Activated CD4-positive, alpha-beta T cell treated with anti-CD3 and anti-CD28 coated beads, Interleukin-2, amount 50 U/mL, for 24 hours (primary cell): Measurements from ENCODE around the gene HSPA1B.
"Not testable (repeated sequence)": the region's sequence is repeated elsewhere in the genome, so short reads cannot be mapped to it uniquely, and the experiment has no call there.

ENCODE experiments used
- DNase-seq, 2 donors: peaks; one replicate each; pipeline ENCODE4 v3.0.0-alpha.2; 2020; ENCODE audit warnings: low read depth in 1 of 2, low spot score in 1 of 2

Gene HSPA1B

DNA sequence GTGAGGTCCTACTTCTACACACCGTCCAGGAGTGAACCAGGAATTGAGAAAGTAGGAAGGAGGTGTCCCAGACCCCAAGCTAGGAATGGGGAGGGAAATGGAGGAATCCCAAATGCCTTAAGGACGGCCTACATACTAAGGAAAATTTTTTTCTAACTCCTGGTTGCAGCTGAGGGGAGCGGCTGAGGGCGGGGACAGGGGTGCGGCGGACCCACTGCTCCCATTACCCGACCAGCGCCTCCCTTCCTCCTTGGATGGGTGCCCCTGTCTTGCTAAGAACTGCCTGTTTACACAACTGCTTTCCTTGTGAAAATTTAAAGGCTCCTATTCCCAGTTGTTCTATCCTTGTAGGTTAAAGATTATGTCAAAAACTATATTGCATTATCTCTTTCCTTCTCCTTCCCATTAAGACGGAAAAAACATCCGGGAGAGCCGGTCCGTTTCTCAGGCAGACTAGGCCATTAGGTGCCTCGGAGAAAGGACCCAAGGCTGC, 699 bp upstream of the HSPA1B start:
- no peak for DNase-seq

DNA sequence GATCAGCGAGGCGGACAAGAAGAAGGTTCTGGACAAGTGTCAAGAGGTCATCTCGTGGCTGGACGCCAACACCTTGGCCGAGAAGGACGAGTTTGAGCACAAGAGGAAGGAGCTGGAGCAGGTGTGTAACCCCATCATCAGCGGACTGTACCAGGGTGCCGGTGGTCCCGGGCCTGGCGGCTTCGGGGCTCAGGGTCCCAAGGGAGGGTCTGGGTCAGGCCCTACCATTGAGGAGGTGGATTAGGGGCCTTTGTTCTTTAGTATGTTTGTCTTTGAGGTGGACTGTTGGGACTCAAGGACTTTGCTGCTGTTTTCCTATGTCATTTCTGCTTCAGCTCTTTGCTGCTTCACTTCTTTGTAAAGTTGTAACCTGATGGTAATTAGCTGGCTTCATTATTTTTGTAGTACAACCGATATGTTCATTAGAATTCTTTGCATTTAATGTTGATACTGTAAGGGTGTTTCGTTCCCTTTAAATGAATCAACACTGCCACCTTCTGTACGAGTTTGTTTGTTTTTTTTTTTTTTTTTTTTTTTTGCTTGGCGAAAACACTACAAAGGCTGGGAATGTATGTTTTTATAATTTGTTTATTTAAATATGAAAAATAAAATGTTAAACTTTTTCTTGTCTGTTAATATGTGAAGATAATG, 2.2 kb downstream of the HSPA1B start:
- DNase-seq: no peak

DNA sequence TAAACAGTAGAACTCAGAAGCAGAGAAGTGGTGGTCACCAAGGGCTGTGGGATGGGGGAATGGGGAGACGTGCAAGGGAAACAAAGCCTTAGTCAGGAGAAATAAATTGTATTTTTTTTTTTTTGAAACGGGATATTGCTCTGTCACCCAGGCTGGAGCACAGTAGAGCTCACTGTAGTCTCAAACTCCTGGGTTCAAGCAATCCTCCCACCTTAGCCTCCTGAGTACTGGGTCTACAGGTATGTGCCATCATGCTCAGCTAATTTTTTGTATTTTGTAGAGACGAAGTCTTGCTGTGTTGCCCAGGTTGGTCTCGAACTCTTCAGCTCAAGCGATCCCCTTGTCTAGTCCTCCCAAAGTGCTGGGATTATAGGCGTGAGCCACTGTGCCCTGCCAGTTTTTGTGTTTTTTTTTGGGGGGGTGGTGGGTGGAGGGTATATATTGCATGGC, 3.4 kb downstream of the HSPA1B start:
- DNase-seq: no peak

- DNase-seq: no peak
These were observed 4.0 kb downstream of the HSPA1B start for GRCh38 chr6:31831350-31832215.

GRCh38 chr6:31834367-31835250, 7.1 kb downstream of the HSPA1B start:
- peak; percentile 80 to 82 for DNase-seq

DNA sequence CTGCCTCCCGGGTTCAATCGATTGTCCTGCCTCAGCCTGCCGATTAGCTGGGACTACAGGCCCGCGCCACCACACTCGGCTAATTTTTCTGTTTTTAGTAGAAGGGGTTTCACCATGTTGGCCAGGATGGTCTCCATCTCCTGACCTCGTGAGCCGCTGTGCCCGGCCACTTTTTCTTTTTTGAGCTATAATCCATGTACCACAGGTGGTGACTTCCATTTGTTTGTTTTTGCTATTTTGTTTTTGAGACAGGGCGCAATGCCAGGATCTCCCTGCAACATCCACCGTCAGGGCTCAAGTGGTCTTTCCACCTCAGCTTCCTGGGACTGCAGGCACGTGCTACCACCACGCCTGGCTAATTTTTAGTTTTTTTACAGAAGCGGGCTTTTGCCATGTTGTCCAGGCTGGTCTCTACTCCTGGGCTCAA, 8.5 kb downstream of the HSPA1B start:
- DNase-seq: no peak

DNA sequence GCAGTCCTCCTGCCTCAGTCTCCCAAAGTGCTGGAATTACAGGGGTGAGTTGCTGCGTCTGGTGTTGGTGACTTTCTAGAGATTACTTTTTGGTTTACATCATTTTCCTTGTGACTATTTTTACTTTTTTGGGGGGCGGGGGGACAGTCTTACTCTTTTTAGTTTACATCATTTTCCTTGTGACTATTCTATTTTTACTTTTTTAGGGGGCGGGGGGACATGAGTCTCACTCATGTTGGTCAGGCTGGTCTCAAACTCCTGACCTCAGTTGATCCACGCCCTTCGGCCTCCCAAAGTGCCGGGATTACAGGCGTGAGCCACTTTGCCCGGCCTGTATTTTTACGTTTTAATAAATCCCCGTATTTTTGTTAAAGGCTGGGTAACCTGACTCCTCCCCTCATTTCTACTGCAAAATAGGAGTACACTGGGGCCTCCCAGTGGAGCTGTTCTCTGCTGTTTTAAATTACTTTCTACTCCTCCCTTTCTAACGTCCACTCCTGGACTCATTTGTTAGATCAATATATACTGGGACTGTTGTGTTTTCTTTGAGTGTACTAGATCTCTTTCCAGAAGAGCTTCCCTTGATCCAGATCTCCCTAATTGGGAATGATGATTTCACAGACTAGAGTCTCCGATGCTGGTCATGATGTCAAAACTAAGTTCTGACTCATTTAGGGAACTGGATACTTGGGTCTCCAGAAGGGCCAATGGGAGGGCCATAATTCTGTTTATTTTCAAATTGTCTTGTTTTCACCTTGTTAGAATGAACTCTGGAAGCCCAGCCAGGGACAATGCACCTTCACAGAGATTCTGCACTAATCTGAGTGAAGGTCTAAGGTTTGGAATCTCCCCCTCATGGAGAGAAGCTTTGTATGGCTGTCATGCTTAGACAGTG, 9.2 kb downstream of the HSPA1B start:
- DNase-seq: no peak

GRCh38 chr6:31837369-31838113, 10.0 kb downstream of the HSPA1B start:
- no peak for DNase-seq

DNA sequence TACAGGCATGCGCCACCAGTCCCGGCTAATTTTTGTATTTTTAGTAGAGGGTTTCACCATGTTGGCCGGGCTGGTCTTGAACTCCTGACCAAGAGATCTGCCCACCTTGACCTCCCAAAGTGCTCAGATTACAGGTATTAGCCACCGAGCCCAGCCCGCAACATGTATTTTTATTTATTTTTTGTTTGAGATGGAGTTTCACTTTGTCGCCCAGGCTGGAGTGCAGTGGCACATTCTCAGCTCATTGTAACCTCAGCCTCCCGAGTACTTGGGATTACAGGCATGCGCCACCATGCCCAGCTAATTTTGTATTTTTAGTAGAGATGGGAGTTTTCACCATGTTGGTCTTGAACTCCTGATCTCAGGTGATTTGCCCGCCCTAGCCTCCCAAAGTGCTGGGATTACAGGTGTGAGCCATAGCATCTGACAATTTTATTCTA, 10.6 kb downstream of the HSPA1B start:
- not testable (repeated sequence) for DNase-seq

GRCh38 chr6:31838968-31839367, 11.4 kb downstream of the HSPA1B start:
- no peak for DNase-seq

DNA sequence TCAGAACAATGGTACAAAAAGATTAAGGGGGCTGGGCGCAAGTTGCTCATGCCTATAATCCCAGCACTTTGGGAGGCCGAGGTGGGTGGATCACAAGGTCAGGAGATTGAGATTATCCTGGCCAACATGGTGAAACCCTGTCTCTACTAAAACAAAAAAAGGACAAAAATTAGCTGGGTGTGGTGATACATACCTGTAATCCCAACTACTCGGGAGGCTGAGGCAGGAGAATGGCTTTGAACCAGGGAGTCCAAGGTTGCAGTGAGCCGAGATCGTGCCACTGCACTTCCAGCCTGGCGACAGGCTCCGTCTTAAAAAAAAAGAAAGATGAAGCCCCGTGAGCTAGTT, 12.2 kb downstream of the HSPA1B start:
- not testable (repeated sequence) for DNase-seq

GRCh38 chr6:31842053-31842452, 14.5 kb downstream of the HSPA1B start:
- DNase-seq: no peak

- DNase-seq: no peak
These were observed 17.0 kb downstream of the HSPA1B start for GRCh38 chr6:31844507-31844906.

DNA sequence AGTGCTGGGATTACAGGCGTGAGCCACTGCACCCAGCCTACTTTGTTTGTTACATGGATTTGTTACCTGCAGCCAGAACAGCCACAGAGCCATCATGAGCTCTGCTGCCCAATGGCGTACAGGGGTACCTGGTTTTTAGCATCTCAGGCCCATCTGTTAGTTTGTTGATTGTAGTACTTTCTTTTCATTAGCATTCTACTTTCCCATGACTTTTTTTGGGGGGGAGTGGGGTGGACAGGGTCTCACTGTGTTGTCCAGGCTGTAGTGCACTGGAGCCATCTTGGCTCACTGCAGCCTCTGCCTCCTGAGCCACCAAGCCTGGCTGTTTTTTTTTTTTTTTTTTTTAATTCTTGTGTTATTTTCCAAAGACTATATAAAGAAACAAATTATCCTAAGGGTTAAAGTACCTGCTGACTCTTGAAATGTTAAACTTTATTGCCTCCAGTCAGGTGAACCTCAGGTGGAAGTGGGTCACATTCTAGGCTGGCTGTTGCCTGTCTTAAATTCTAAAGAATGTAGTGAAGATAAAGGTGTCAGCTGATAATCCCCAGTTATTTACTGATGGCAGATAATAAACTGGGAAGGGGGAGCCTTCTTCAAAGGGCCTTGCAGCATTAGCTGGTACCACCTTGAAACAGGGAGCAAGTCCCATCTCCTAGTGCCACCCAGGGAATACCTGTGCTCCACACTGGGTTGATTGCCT, 19.9 kb downstream of the HSPA1B start:
- no peak for DNase-seq

DNA sequence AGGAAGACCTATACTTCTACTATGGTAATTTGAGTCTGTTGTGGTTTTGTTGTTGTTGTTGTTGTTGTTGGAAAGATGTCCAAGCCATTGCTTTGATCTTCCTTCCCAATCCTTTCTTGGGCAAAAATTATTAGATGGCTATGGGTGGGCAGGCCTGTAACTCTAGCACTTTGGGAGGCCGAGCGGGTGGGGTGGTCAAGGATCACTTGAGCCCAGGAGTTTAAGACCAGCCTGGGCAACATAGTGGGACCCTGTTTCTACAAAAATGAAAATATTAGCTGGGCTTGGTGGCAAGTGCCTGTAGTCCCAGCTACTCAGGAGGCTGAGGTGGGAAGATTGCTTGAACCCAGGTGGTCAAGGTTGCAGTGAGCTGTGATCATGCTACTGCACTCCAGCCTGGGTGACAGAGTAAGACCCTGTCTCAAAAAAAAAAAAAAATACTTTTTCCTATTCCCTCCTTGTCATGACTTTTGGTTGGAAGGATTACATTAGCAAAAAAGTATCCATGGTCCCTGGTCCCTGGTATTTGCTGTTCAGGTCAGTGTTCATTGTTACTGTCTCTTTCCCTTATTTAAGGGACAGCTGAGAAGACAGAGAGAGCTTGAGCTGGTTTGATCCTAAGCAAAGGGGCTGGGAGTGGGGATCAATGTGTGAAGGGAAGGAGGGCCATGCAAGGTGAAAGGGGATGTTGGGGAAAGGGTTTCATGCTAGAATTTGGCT, 23.4 kb downstream of the HSPA1B start:
- DNase-seq: no peak

DNA sequence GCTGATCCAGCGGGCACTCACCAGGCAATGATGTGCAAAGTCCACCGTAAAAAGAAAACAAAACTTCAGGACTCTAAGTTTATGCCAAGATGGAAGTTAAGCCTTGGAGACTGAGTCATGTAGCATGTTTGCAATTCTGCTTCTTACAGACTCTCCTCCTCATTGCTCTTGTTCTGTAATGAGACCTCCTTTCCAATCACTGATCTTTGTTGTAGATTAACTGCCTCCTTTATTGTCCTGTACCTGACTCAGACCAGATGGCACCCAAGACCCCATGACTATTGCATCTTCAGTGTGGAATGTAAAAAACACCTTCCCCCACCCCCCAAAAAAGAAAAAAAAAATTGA, 23.9 kb downstream of the HSPA1B start:
- no peak for DNase-seq

GRCh38 chr6:31851980-31852718, 24.6 kb downstream of the HSPA1B start:
- DNase-seq: not testable (repeated sequence)

- not testable (repeated sequence) for DNase-seq
These were observed 30.2 kb downstream of the HSPA1B start for GRCh38 chr6:31857774-31858173.
